Effector CD4-positive, alpha-beta T cell (primary cell): Measurements from ENCODE around the gene TMIGD1.
A peak's percentile ranks its signal among the peaks of the same experiment; 100 is the strongest.
"Not testable (repeated sequence)": the region's sequence is repeated elsewhere in the genome, so short reads cannot be mapped to it uniquely, and the experiment has no call there.

Source experiments
- DNase-seq: peaks from one replicate; pipeline ENCODE4 v3.0.0-alpha.2; 2020

Gene TMIGD1

DNA sequence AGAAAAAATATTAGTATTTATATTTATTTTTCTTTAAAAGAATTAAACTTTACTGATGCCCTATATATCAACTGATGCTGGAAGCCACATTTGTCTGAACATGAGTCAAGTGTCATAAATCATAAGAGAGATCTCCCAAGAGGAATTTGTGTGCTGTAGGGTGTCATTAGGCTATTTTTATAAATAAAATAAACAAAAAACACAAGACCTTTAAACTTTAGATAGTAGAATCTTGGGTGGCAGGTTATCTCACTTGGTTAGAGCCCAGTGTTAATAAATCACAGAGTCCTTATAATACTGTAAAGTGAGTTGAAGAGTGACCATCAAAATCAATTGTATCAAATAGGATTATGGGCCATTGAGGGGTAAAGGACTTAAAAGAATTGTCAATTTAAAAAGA lies 23.6 kb upstream of the TMIGD1 start:
- no peak for DNase-seq

DNA sequence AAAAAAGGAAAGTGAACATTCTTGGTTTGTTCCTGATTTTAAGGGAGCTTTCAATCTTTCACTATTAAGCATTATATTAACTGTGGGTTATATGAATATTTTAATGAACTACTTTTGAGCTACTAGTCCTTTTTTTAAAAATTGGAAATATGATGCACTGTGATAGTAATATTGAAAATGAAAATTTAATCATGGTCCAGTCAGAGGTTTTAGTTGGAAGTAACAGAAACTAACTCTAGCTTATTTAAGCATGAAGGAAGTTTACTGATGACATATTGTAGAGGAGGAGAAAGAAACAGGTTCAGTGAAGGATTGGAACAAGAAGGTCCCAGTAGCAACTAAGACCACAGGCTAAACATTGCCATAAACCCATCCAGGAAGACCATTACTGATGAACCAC lies 20.8 kb upstream of the TMIGD1 start:
- DNase-seq, result no peak

DNA sequence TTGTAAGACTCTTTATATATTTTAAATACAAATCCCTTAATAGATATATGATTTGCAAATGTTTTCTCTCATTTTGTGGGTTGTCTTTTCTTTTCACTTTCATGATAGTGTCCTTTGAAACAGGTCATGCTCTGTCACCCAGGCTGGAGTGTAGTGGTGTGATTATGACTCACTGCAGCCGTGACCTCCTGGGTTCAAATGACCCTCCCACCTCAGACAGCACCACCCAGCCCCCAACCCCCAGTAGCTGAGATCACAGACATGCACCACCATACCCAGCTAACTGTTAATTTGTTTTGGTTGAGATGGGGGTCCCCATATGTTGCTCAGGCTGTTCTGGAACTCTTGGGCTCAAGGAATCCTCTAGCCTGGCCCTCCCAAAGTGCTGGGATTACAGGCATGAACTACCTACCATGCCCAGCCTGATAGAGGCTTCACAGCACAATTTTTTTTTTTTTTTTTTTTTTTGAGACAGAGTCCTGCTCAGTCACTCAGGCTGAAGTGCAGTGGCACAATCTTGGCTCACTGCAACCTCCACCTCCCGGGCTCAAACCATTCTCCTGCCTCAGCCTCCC lies 18.5 kb upstream of the TMIGD1 start:
- DNase-seq, result no peak

DNA sequence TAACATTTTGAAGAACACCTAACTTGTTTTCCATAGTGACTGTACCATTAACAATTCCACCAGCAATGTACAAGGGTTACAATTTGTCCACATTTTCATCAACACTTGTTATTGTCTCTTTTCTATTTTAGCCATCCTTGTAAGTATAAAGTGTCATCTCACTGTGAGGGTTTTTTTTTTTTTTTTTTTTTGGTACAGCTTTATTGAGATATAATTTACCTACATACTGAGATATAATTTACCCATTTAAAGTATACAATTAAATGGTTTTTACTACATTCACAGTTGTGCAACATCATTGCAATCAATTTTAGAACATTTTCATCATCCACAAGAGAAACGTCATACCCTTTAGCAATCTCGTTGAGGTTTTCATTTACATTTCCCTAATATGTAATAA lies 17.9 kb upstream of the TMIGD1 start:
- no peak for DNase-seq

DNA sequence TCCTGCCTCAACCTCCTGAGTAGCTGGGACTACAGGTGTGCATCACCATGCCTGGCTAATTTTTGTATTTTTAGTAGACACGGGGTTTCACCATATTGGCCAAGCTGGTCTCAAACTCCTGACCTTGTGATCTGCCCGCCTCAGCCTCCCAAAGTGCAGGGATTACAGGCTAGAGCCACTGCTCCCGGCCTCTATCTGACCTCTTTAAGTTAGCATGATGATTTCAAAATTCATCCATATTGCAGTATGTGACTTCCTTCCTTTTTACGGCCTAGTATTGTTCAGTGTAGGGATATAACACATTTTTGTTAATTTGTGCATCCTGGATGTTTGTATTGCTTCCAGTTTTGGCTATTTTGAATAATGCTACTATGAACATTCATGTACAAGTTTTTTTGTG lies 17.4 kb upstream of the TMIGD1 start:
- DNase-seq, result not testable (repeated sequence)

DNA sequence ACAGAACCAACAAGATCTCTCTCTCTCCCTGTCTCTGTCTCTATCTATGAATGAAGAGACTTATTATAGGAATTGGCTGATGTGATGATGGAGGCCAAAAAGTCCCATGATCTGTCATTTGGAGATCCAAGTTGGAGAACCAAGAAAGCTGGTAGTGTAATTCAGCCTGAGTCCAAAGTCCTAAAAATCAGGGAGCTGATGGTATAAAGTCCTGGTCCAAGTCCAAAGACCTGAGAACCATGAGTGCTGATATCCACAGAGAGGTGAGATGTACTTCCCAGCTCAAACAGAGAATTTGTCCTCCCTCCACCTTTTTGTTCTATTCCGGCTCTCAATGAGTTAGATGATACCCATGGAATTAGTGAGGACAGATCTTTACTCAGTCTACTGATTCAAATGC lies 15.4 kb upstream of the TMIGD1 start:
- DNase-seq, result no peak

DNA sequence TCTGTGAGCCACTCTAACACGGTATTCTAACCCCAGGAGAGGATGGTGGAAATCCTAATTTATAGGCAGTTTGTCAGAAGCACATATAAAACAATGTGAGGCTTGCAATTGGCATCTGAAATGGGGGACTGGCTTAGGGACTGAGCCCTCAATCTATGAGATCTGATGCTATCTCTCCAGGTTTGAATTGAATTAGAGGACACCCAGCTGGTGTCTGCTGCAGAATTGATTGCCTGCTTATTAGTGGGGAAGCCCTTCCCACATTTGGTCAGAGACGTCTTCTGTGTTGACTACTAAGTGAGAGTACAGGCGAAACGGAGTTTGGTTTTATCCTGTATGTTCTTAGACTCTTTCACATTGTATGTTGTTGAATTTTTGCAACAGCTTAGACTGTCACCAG lies 13.6 kb upstream of the TMIGD1 start:
- DNase-seq, result no peak

DNA sequence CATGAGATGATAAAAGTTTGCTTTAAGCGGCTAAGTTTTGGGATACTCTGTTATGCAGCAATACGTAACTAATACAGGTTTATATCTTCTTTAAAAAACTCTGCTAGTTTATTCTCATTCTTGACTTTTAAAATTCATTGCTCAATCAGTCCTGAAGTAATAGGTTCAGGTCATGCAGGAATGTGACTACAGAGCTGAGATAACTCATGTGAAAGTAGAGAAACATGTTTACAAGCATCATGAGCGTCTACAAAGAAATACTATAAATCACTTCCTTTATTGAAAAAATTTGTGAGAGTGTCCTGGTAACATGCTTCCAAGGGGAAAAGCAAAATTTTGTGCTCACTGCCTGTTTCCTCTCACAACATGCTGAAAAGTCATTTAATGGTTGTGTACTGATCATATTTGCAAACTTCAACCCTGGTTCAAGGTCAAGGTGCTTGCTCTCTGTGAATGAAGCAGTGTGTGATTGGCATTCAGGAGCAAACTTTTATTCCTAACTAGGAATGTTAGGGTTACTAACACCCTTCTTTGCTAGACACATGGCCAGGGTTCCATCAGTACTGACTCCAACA lies 12.5 kb upstream of the TMIGD1 start:
- DNase-seq, result no peak

DNA sequence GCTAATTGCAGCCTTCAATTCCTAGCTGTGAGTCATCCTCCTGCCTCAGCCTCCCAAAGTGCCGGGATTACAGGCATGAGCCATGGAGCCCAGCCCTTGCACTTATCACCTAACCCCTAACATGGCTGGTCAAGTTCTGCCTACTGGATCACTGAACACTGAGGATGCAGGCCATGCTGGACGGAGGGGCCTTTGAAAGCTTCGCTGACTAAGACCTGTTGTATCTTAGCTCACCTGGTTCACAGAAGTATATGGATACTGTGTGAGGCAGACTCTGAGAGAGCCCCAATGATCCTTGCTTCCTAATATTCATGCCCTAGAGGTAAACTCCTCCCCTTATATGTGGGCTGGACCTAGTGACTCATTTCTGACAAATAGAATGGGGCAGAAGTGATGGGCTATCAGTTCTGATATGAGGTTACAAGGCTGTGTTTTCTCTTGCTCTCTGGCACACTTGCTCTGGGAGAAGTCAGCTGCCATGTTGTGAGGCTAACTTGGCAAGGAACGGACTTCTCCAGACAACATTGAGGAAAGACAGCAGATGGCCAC lies 11.7 kb upstream of the TMIGD1 start:
- DNase-seq, result no peak

DNA sequence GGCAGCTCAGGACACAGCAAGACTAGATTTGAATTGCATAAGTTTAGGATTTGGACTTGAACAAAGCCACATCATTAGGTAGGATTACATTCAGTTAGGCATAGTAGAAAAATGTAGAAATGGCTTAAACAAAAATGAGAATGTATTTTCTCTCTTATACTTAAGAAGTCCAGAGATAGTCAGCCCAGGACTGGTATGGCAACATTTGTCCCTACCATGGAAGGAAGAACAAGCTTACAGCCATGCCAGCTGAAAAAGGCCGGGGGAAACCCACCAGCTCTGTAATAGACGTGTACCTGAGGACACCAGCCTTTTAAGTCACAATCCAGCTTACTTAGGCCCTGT lies 11.2 kb upstream of the TMIGD1 start:
- DNase-seq, result no peak

DNA sequence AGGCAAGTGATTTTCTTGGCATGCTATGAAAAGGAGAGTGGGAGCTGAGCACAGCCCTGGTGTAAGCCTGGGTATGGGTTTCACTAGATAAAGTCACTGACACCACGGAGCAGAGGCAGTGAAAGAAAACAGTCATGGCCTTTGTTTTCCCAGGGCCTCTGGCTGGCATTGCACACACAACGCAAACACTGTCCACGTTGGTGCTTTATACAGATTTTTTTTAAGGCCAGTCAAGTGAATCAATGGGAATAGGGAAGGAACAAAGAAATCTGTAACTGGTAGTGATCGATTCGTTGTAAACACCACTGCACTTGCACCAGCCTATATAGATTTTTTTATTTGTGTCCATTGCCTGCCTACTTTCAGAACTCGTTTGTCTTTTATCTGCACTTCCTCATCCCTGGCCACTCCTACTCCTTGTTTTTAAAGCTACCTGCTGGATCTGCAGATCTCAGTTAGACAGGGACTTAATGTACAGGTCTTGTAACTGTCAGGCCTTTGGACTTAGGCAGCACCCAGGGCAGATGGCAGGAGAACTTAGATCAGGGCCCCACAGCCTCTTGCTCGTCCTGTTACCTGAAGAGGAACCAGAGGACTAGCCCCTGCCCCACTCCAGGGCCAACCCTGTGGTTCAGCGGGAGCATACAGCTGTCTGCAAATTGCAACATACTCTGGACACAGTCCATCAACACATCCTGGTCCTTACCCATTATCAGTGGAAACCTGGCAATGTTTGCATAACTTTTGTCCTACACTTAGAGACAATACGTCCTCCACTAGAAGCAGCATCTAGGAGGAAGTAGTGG lies 10.6 kb upstream of the TMIGD1 start:
- DNase-seq, result no peak

DNA sequence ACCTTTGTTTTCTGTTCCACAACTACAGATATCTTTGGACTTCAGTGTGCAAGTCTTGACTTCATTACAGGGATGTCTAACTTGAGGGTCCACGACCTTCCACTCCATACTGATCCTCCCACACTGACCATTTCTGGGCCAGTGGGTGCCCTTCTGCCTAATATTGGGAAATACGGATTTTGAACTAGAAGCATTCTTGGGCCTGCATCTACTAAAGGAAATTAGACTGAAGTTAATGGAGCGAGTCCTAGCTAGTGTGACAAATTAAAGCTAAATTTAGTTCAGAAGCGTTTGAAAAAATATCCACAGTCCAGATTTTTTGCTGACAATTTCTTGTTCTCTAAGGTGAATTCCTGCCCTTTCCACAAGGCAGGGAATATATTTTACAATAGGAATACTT lies 9.9 kb upstream of the TMIGD1 start:
- no peak for DNase-seq

DNA sequence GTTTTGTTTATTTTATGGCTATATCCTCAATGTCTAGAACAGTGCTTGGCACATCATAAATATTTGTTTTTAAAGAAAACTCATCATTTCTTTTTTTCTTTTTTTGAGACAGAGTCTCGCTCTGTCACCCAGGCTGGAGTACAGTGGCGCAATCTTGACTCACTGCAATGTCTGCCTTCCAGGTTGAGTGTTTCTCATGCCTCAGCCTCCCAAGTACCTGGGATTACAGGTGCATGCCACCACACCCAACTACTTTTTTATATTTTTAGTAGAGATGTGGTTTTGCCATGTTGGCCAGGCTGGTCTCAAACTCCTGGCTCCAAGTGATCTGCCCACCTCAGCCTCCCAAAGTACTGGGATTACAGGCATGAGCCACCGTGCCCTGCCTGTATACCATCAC lies 9.4 kb upstream of the TMIGD1 start:
- DNase-seq, result not testable (repeated sequence)

DNA sequence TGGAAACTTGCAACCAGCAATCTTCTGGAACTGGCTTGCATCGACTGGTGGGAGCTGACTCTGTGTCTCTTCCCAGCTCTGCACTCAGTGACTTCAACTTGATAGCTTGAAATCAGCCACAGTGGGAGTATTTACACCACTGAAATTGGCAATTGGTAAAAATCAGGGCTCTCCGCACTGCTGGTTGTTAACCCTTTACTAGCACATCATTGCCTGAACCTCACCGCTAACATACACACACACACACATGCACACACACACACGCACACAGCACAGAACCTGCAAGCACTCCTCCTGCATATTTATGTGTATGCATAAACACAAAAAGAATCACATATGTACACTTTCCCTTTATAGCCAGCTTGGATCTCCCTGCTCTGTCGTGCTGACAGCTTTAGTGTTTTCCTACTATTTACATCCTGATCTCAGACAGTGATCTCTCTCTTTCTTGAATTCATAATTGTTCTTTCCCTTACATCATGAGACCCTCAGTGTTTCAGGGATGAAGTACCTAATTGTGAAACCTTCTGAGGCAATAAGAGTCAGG lies 7.9 kb upstream of the TMIGD1 start:
- no peak for DNase-seq

DNA sequence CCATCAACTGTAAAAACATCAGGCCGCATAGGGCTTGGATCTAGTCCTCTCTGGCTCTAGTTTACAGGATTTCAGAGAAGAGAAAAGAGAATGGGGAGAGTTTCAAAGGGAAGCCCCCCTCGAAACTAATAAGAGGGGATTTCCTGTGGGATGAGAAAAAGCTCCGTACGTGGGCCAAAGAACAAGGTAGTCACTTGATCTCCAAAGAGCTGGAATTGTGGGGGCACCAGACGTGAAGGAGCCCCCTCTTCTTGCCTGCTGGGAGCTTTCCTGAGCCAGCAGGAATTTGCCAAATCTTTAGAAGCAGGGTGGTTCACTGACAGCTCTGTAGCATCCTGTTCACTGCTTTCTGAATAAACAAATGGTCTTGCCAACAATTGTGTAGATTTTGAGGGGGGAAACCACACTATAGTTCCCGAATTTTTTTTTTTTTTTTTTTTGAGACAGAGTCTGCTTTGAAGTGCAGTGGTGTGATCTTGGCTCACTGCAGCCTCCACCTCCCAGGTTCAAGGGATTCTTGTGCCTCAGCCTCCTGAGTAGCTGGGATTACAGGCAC lies 7.0 kb upstream of the TMIGD1 start:
- no peak for DNase-seq

DNA sequence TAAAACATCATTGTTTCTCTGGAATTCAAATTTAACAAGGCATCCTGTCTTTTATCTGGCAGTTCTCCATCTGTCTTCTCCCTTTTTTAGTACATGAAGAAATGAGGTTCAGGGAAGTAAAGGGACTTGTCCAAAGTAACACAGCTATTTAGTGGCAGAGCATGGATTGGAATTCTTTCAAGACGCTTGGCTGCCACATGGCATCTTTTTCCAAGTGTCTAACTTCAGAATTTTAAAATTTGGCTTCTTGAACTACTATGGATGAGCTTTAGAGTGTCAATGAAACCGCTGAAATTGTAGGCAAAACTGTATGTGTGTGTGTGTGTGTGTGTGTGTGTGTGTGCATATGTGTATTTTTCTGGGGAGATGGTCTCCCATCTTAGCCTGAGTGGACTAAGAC lies 5.2 kb upstream of the TMIGD1 start:
- DNase-seq, result no peak

DNA sequence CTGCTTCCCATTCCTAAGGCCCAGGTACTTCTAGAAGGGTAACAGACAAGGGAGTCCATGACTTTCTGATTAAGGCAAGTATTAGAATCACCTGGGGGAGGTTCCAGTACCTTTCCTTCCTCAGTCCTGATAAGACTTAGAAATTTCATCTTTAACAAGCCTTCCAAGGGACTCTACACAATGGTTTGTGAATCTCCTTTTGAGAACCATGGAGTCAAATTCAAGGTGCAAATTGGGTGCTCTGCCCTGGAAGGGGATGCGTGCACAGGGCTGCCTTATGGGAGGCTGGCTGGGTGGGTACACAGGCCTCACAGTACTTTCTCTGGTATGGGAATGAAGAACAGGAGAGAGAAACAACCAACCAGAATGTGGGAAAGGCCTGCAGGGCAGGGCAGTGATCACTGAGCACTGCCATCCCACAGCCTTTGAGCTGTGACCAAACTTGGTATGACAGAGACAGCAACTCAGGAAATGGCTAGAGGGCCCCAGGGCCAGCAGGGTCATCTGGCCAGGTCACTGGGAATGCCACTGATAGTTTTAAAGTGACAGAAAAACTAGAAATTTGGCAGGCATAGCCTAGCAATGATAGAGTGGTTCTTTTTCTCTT lies 3.6 kb upstream of the TMIGD1 start:
- no peak for DNase-seq

DNA sequence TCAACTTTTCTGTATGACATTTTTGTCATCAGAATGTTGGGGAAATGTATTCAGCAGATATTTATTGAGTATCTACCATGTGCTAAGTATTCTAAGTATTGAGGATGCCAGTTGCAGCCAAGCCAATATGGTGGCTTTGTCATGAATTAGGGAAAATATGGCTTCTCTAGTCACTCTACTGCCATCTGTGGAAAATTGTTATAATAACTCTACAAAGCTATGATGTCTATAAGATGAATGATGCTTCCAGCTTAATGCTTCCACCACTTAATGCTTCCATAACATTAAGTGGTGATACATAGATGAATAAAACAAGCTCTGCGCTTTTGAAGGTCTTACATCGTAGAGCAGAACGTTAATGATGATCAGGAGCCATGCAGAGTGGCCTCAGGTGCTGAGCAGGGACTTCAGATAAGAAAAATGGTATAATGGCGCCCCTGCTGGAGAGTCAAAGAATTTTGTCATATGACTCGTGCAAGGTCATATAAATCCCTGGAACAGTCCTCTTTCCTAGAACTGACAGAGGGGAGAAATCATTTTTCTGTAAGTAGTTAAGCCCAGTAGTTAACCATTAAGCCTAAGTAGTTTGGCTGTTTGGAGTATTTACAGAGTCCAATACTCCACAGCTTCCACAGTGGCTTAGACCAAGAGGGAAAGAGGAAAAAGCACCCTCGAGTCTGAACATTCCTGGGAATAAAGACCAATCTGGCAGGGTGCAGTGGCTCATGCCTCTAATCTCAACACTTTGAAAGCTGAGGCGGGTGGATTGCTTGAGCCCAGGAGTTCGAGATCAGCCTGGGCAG lies 2.7 kb upstream of the TMIGD1 start:
- peak; percentile 46 for DNase-seq

DNA sequence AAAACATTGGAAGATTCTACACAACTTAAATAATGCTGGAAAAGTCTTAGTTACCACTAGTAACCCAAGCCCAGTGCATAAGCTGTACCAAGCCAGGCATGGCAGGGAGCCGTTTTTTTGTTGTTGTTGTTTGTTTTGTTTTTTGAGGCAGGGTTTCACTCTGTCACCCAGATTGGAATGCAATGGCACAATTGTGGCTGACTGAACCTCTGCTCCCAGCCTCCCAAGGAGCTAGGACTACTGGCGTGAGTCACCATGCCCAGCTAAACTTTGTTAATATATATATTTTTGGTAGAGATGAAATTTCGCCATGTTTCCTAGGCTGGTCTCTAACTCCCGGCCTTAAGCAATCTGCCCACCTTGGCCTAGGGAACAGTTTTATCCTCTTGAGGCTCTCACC lies 564 bp upstream of the TMIGD1 start:
- no peak for DNase-seq

DNA sequence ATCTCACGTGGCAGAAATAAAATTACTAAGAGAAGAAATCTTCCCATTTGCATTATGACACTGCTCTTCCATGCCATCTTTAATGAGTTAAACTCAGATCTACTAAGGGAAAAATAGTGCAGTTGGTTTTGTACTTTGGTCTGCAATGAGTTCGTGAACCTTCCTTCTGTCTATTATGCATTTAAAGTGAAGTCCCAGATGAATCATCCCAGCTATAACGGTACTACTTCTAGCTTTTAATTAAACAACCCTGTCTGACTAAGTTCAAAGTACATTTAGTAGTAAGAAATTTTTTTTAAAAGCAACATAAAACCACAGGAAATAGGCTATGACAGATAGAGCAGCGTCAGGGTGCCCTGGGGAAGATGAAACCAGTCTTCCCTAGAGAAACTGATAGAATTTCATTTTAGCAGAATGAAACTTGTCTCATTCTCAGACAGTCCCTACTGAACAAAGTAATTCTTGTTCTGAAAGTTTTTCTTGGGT lies 1.8 kb downstream of the TMIGD1 start:
- peak; percentile 34 for DNase-seq

DNA sequence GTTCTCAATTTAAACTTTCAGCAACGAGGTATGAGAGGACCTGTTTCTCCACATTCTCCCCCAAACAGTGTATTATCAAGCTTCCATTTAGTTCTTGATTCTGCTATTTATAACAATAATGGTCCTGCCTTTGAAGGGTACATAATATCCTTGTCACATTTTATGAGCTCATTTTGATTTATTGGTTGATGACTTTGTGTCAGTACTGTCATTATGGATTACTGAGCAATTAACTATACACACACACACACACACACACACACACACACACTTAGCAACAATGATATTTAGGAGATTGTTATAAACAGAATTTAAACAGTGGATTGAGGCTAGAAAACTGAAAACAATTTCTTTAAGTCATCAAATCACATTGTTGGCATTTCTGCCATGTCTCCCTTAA lies 7.0 kb downstream of the TMIGD1 start:
- no peak for DNase-seq

DNA sequence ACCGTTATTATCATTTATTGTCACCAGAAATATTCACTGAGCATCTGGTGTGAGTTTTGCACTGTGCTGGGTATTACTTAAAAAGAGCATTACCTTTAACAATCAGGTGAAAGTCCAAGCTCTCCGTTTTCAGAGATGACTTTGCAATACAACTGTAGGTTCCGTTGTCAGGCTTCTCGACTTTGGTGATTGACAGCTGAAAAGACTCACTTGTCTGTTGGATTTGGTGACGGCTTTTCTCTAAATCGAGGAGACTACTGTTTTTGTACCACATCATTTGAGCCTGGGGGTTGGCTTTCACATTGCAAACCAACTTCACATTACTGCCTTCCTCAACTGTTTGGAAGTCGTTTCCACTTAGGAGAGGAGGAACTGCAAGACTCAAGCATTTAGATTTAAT lies 9.1 kb downstream of the TMIGD1 start:
- DNase-seq, result no peak
